NCI-H2107 treated with DMSO at 0.1 percent for 48 hours (cell line): ENCODE results near the gene TSC1.
"Not testable (repeated sequence)": the region's sequence is repeated elsewhere in the genome, so short reads cannot be mapped to it uniquely, and the experiment has no call there.

Experiments
- DNase-seq: peaks from one replicate; lab custom pipeline; 2025; ENCODE audit not compliant: unreplicated experiment; lab: John Stamatoyannopoulos, UW

Gene TSC1

GRCh38 chr9:132944294-132945185 lies at the start of gene TSC1:
Gene TSC1, minus strand, starts transcription at chr9:132944616. Its CDS starts 15,744 bp downstream, at chr9:132928872.
- peak; percentile 68 for DNase-seq

- DNase-seq: no peak
Observed at GRCh38 chr9:132993511-132993939, 49.1 kb upstream of the TSC1 start.

- no peak for DNase-seq
Observed at GRCh38 chr9:132991351-132992300, 47.2 kb upstream of the TSC1 start.

- no peak for DNase-seq
Observed at GRCh38 chr9:132990781-132991180, 46.4 kb upstream of the TSC1 start.

- not testable (repeated sequence) for DNase-seq
Observed at GRCh38 chr9:132989998-132990557, 45.7 kb upstream of the TSC1 start.

GRCh38 chr9:132989414-132989996 lies 45.1 kb upstream of the TSC1 start:
- no peak for DNase-seq

- no peak for DNase-seq
Observed at GRCh38 chr9:132989014-132989310, 44.5 kb upstream of the TSC1 start.

GRCh38 chr9:132988244-132989013 lies 44.0 kb upstream of the TSC1 start:
- DNase-seq: no peak

- DNase-seq: no peak
Observed at GRCh38 chr9:132986640-132987620, 42.5 kb upstream of the TSC1 start.

GRCh38 chr9:132986114-132986513 lies 41.7 kb upstream of the TSC1 start:
- no peak for DNase-seq

- no peak for DNase-seq
Observed at GRCh38 chr9:132985489-132985888, 41.1 kb upstream of the TSC1 start.

GRCh38 chr9:132985071-132985350 lies 40.6 kb upstream of the TSC1 start:
- no peak for DNase-seq

GRCh38 chr9:132984202-132985070 lies 40.0 kb upstream of the TSC1 start:
- no peak for DNase-seq

- no peak for DNase-seq
Observed at GRCh38 chr9:132983491-132984201, 39.2 kb upstream of the TSC1 start.

GRCh38 chr9:132982458-132982857 lies 38.0 kb upstream of the TSC1 start:
- no peak for DNase-seq

GRCh38 chr9:132980157-132980556 lies 35.7 kb upstream of the TSC1 start:
- no peak for DNase-seq

GRCh38 chr9:132978451-132979131 lies 34.2 kb upstream of the TSC1 start, which contains the start of gene GFI1B:
Gene GFI1B, plus strand, starts transcription at chr9:132978694. Its CDS starts 7,985 bp downstream, at chr9:132986679.
- no peak for DNase-seq
